K562 (cell line): ENCODE results near the gene PPIE. TPM values are rescaled to one million over a fixed set of nuclear protein-coding genes. Genes with fewer than 3 reads are reported as not detected.

ENCODE experiments used
- ATAC-seq: fragments of 200-7000 bp; cut with Tn5 transposase; 3 replicates; pipeline ENCODE4 v1.9.1; 2020; ENCODE audit warnings: moderate library complexity
- BruUV-seq: library from RNA; stranded (reverse); fragments of 400-500 nt; replicated peaks from 2 replicates; lab custom pipeline; 2021; lab: Mats Ljungman, UMichigan
- CTCF ChIA-PET: fragments of 300-600 bp; formaldehyde crosslinking; extraction: SDS; loops from one replicate; lab custom pipeline; 2021; ENCODE audit warnings: low intra/inter-chr PET ratio; lab: Yijun Ruan, JAX
- POLR2A ChIA-PET: fragments of 300-600, 350-650 bp; sonication (Branson Sonifier 250); formaldehyde crosslinking; extraction: SDS; loops from one replicate; lab custom pipeline; 2021; ENCODE audit warnings: antibody characterized with exemption, inconsistent platforms; lab: Yijun Ruan, JAX
- DNase-seq, 4 experiments: peaks; one replicate each; pipeline versions ENCODE4 v3.0.0 to v3.0.0-alpha.2; 2011 to 2018; ENCODE audit warnings: low spot score in 3 of 4, mixed read lengths in 3 of 4; ENCODE audit errors: extremely low read depth in 1 of 4
- FAIRE-seq: peaks from 2 replicates; lab custom pipeline; 2011; peaks lifted over from hg19 to GRCh38; lab: Jason Lieb, UNC
- H2AFZ ChIP-seq: 2 replicates; pipeline ENCODE4 v1.6.0; 2011; ENCODE audit warnings: low read depth, low read length, control low read depth, inconsistent platforms
- H3K27ac ChIP-seq: fragments of 200-600 bp; 3 replicates; pipeline ENCODE4 v1.8.0; 2011; ENCODE audit warnings: low read depth, mild to moderate bottlenecking, control low read depth, inconsistent platforms, low read length, moderate library complexity, mixed read lengths; ENCODE audit errors: extremely low read depth
- H3K27me3 ChIP-seq, 2 experiments: fragments of 300-600 bp in 1 of 2; 2 replicates in 1 of 2; 3 replicates in 1 of 2; pipeline versions ENCODE4 v1.6.0 to v1.8.0; 2011; ENCODE audit warnings: inconsistent platforms in 2 of 2, low read length in 2 of 2, mild to moderate bottlenecking in 1 of 2, mixed read lengths in 1 of 2, moderate library complexity in 1 of 2; ENCODE audit not compliant: control insufficient read depth in 2 of 2, insufficient read depth in 2 of 2
- H3K36me3 ChIP-seq: fragments of 300-600 bp; 3 replicates; pipeline ENCODE4 v1.8.0; 2011; ENCODE audit warnings: mild to moderate bottlenecking, low read length, inconsistent platforms; ENCODE audit not compliant: control insufficient read depth, insufficient read depth
- H3K4me1 ChIP-seq, 2 experiments: fragments of 200-600 bp in 1 of 2; replicated peaks in 1 of 2; 2 replicates in 1 of 2; 3 replicates in 1 of 2; pipeline versions ENCODE4 v1.5.1 to v1.8.0; 2011; ENCODE audit warnings: inconsistent platforms in 2 of 2, low read length in 2 of 2, mild to moderate bottlenecking in 1 of 2, mixed read lengths in 1 of 2, moderate library complexity in 1 of 2; ENCODE audit not compliant: control insufficient read depth in 2 of 2, insufficient read depth in 2 of 2
- H3K4me2 ChIP-seq: 2 replicates; pipeline ENCODE4 v1.6.1; 2011; ENCODE audit warnings: low read length, control low read depth, inconsistent platforms, mixed read lengths; ENCODE audit not compliant: insufficient read depth
- H3K4me3 ChIP-seq: fragments of 200-600 bp; sonication (generic), shearing (Covaris generic); 2 replicates; pipeline ENCODE4 v1.5.1; 2016; ENCODE audit warnings: control low read depth, inconsistent platforms
- H3K79me2 ChIP-seq: fragments of 200-600 bp; 3 replicates; pipeline ENCODE4 v1.8.0; 2011; ENCODE audit warnings: low read length, inconsistent platforms; ENCODE audit not compliant: control insufficient read depth, insufficient read depth
- H3K9ac ChIP-seq, 2 experiments: 2 replicates each; pipeline versions ENCODE4 v1.6.0 to v1.6.1; 2011; ENCODE audit warnings: low read depth in 2 of 2, low read length in 2 of 2, control low read depth in 1 of 2, inconsistent platforms in 1 of 2, mild to moderate bottlenecking in 1 of 2, mixed read lengths in 1 of 2; ENCODE audit not compliant: insufficient read depth in 1 of 2
- H3K9me1 ChIP-seq: one replicate; pipeline ENCODE4 v1.6.0; 2011; ENCODE audit warnings: inconsistent platforms, mild to moderate bottlenecking, low read length, moderate library complexity; ENCODE audit not compliant: control insufficient read depth, insufficient read depth
- H3K9me3 ChIP-seq: replicated peaks from 2 replicates; pipeline ENCODE4 v1.5.1; 2011; ENCODE audit warnings: low read depth, low read length, inconsistent platforms; ENCODE audit not compliant: control insufficient read depth, insufficient read depth
- H4K20me1 ChIP-seq: replicated peaks from 2 replicates; pipeline ENCODE4 v1.6.1; 2011; ENCODE audit warnings: low read length, inconsistent platforms, mixed read lengths; ENCODE audit not compliant: control insufficient read depth, insufficient read depth
- BMI1 ChIP-seq: fragments of 150-350 bp; IDR thresholded peaks from 2 replicates; pipeline ENCODE4 v1.6.1; 2014; ENCODE audit warnings: low read length
- CTCF ChIP-seq, 3 experiments: IDR thresholded peaks in 2 of 3; conservative IDR thresholded peaks in 1 of 3; 2 replicates each; pipeline ENCODE4 v1.5.1; 2011 to 2012; ENCODE audit warnings: low read length in 3 of 3, mild to moderate bottlenecking in 3 of 3, control low read depth in 2 of 3, improper control_type of control experiment in 1 of 3, inconsistent platforms in 1 of 3, low read depth in 1 of 3, mixed read lengths in 1 of 3, moderate library complexity in 1 of 3; ENCODE audit not compliant: insufficient read depth in 2 of 3
- E4F1 ChIP-seq: fragments of 250-450 bp; sonication (Bioruptor Pico); IDR thresholded peaks from 2 replicates; pipeline ENCODE4 v1.5.0; 2021; ENCODE audit warnings: mild to moderate bottlenecking, borderline replicate concordance
- ELK3 ChIP-seq: fragments of 450-650 bp; formaldehyde crosslinking; IDR thresholded peaks from 2 replicates; pipeline ENCODE4 v1.4.0; 2020; ENCODE audit warnings: mild to moderate bottlenecking
- FOXJ3 ChIP-seq: sonication (generic); formaldehyde crosslinking; IDR thresholded peaks from 2 replicates; pipeline ENCODE4 v1.4.0; 2020; ENCODE audit warnings: mild to moderate bottlenecking, missing genetic modification reagents
- GATAD2B ChIP-seq: fragments of 450-650 bp; IDR thresholded peaks from 2 replicates; pipeline ENCODE4 v1.6.1; 2017; ENCODE audit warnings: mild to moderate bottlenecking, borderline replicate concordance
- HLTF ChIP-seq: fragments of 450-650 bp; IDR thresholded peaks from 2 replicates; pipeline ENCODE4 v1.6.1; 2016
- IRF1 ChIP-seq: sonication (generic); formaldehyde crosslinking; IDR thresholded peaks from 2 replicates; pipeline ENCODE4 v1.8.0; 2022; ENCODE audit warnings: missing genetic modification reagents, mild to moderate bottlenecking, borderline replicate concordance
- MCM2 ChIP-seq: fragments of 450-650 bp; IDR thresholded peaks from 2 replicates; pipeline ENCODE4 v1.6.1; 2017; ENCODE audit warnings: low read depth, mild to moderate bottlenecking
- SOX6 ChIP-seq: fragments of 450-650 bp; IDR thresholded peaks from 2 replicates; pipeline ENCODE4 v1.6.1; 2014; ENCODE audit warnings: mild to moderate bottlenecking
- ZNF133 ChIP-seq: fragments of 250-450 bp; sonication (Bioruptor Pico); IDR thresholded peaks from 2 replicates; pipeline ENCODE4 v1.4.0; 2020; ENCODE audit warnings: mild to moderate bottlenecking
- WGBS: fragments of 100-300 bp; shearing (Covaris generic); methylation state at CpG from one replicate; pipeline ENCODE4 v1.1.6; 2016; ENCODE audit warnings: low coverage, mixed read lengths; ENCODE audit not compliant: insufficient coverage; ENCODE audit errors: missing lambda C conversion rate; 5-methylcytosine and 5-hydroxymethylcytosine counted together
- in situ Hi-C: fragments of 300-500 bp; cut with MboI; formaldehyde crosslinking; loops from 4 replicates; pipeline ENCODE4 v1.15.0; 2018; ENCODE audit warnings: inconsistent platforms, mixed read lengths
- intact Hi-C: fragments of 100-400 bp; cut with micrococcal nuclease; formaldehyde crosslinking; loops from 2 replicates; pipeline ENCODE4 v1.14.2; 2022
- polyA plus RNA-seq, 8 experiments: library from polyadenylated mRNA; depleted of rRNA in 4 of 8; stranded (reverse) in 5 of 8; unstranded in 3 of 8; fragments of >200 nt; fragmentation: Nextera tagmentation in 2 of 8; fragmentation: Illumina TruSeq in 1 of 8; extraction: Ambion mirVana in 2 of 8; extraction: Trizol in 1 of 8; gene quantifications; 2 replicates each; pipeline versions ENCODE4 v1.2.1 to v1.2.3, GENCODE V29; 2011 to 2014; ENCODE audit warnings: inconsistent platforms in 1 of 8, missing spikeins in 1 of 8
- total RNA-seq, 7 experiments: library from RNA; depleted of rRNA in 6 of 7; stranded (reverse); fragments of >200 nt in 6 of 7; fragmentation: Illumina TruSeq in 2 of 7; extraction: Trizol in 2 of 7; gene quantifications; 2 replicates each; pipeline versions ENCODE4 v1.2.1 to v1.2.3, GENCODE V29; 2011 to 2021; ENCODE audit warnings: low replicate concordance in 1 of 7
- TF ChIP-seq, protein P1 (sequence below): sonication (generic); formaldehyde crosslinking; IDR thresholded peaks from 2 replicates; pipeline ENCODE4 v1.8.1; 2023; ENCODE audit warnings: missing genetic modification reagents, mild to moderate bottlenecking, borderline replicate concordance

PPIE gene
- total and polyA plus RNA-seq, 9 of the 15 experiments (the other 6 are each of a cell fraction or from before 2014, with no cell fraction given), result 75.4 to 444 (median 131) TPM

DNA sequence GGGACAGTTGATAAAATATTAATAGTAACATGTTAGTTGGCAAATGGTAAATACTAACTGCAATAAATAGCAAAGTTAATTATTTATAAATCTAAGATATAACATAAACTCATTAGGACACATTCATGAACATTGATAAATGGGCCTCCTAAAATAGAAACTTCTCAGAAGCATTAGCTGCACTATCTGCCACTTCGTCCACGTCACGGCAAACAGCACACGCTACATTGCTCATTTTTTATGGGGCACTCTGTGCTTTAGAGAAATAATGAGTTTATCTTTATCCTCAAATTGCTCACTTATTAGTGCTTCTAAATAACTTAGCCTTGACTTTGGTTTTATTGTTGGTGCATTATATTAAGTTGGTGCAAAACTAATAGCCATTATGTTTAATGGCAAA, 31.2 kb upstream of the PPIE start:
- Histone ChIP-seq H3K36me3 (no peaks in the 10 kb centered on the region), H3K79me2 (no peaks in the 10 kb centered on the region), H3K9me3 (no peaks in the 10 kb centered on the region), H3K27ac (no peak overlapping the region), H3K27me3 (no peaks in the 10 kb centered on the region), H3K4me1 (peaks cover 17 to 19% of the 10 kb centered on the region in 2 experiments; a peak in 4 of 5 replicates), H3K9ac (no peak overlapping the region), H3K4me2 (no peak overlapping the region), H3K9me1 (no peaks in the 10 kb centered on the region), H3K4me3 (no peak overlapping the region), H4K20me1 (no peaks in the 10 kb centered on the region), H2AFZ (no peak overlapping the region)
- DNase-seq (no peak), ATAC-seq (no peak), FAIRE-seq (no peak)
- intact Hi-C loops, result no loop called here
- CTCF ChIA-PET, result no interaction called here
- WGBS, result 82% methylated on average over 4 of the region's 4 CpGs
- POLR2A ChIA-PET, result interaction anchor here (1.1 kb wide), 1 partner anchor 30 kb away, joined by 4 read pairs; no protein-coding TSS in a partner anchor
- BruUV-seq, result no TSS peak
- in situ Hi-C loops, result no loop called here
- TF ChIP-seq, protein P1, sequence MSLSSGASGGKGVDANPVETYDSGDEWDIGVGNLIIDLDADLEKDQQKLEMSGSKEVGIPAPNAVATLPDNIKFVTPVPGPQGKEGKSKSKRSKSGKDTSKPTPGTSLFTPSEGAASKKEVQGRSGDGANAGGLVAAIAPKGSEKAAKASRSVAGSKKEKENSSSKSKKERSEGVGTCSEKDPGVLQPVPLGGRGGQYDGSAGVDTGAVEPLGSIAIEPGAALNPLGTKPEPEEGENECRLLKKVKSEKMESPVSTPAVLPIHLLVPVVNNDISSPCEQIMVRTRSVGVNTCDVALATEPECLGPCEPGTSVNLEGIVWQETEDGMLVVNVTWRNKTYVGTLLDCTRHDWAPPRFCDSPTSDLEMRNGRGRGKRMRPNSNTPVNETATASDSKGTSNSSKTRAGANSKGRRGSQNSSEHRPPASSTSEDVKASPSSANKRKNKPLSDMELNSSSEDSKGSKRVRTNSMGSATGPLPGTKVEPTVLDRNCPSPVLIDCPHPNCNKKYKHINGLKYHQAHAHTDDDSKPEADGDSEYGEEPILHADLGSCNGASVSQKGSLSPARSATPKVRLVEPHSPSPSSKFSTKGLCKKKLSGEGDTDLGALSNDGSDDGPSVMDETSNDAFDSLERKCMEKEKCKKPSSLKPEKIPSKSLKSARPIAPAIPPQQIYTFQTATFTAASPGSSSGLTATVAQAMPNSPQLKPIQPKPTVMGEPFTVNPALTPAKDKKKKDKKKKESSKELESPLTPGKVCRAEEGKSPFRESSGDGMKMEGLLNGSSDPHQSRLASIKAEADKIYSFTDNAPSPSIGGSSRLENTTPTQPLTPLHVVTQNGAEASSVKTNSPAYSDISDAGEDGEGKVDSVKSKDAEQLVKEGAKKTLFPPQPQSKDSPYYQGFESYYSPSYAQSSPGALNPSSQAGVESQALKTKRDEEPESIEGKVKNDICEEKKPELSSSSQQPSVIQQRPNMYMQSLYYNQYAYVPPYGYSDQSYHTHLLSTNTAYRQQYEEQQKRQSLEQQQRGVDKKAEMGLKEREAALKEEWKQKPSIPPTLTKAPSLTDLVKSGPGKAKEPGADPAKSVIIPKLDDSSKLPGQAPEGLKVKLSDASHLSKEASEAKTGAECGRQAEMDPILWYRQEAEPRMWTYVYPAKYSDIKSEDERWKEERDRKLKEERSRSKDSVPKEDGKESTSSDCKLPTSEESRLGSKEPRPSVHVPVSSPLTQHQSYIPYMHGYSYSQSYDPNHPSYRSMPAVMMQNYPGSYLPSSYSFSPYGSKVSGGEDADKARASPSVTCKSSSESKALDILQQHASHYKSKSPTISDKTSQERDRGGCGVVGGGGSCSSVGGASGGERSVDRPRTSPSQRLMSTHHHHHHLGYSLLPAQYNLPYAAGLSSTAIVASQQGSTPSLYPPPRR (CRISPR knock-in tag), result no peak
- no peak for TF ChIP-seq E4F1 (CRISPR knock-in tag)
- no peak for TF ChIP-seq MCM2
- TF ChIP-seq ZNF133, result no peak
- no peak for TF ChIP-seq BMI1
- TF ChIP-seq FOXJ3 (CRISPR knock-in tag), result no peak
- TF ChIP-seq ELK3 (CRISPR knock-in tag), result no peak
- TF ChIP-seq SOX6, result no peak
- no peak for TF ChIP-seq GATAD2B
- TF ChIP-seq HLTF, result no peak
- no peak for TF ChIP-seq CTCF (IDR thresholded peaks at IDR 0.05 in 2 of 3, conservative IDR thresholded peaks at IDR 0.05 in 1 of 3; ENCODE audit: insufficient read depth in 2 of 3, low read depth in 1 of 3, low read length in 3 of 3)
- no peak for TF ChIP-seq IRF1 (CRISPR knock-in tag)
